K562 (cell line): ENCODE results near the gene STRA8. TPM values are rescaled to one million over a fixed set of nuclear protein-coding genes. Genes with fewer than 3 reads are reported as not detected.
"Not testable (repeated sequence)": the region's sequence is repeated elsewhere in the genome, so short reads cannot be mapped to it uniquely, and the experiment has no call there.

Experiments used
- ATAC-seq: fragments of 200-7000 bp; cut with Tn5 transposase; 3 replicates; pipeline ENCODE4 v1.9.1; 2020; ENCODE audit warnings: moderate library complexity
- BruUV-seq: library from RNA; stranded (reverse); fragments of 400-500 nt; replicated peaks from 2 replicates; lab custom pipeline; 2021; lab: Mats Ljungman, UMichigan
- CTCF ChIA-PET: fragments of 300-600 bp; formaldehyde crosslinking; extraction: SDS; loops from one replicate; lab custom pipeline; 2021; ENCODE audit warnings: low intra/inter-chr PET ratio; lab: Yijun Ruan, JAX
- POLR2A ChIA-PET: fragments of 300-600, 350-650 bp; sonication (Branson Sonifier 250); formaldehyde crosslinking; extraction: SDS; loops from one replicate; lab custom pipeline; 2021; ENCODE audit warnings: antibody characterized with exemption, inconsistent platforms; lab: Yijun Ruan, JAX
- DNase-seq, 4 experiments: peaks; one replicate each; pipeline versions ENCODE4 v3.0.0 to v3.0.0-alpha.2; 2011 to 2018; ENCODE audit warnings: low spot score in 3 of 4, mixed read lengths in 3 of 4; ENCODE audit errors: extremely low read depth in 1 of 4
- FAIRE-seq: peaks from 2 replicates; lab custom pipeline; 2011; peaks lifted over from hg19 to GRCh38; lab: Jason Lieb, UNC
- H2AFZ ChIP-seq: 2 replicates; pipeline ENCODE4 v1.6.0; 2011; ENCODE audit warnings: low read depth, low read length, control low read depth, inconsistent platforms
- H3K27ac ChIP-seq: fragments of 200-600 bp; 3 replicates; pipeline ENCODE4 v1.8.0; 2011; ENCODE audit warnings: low read depth, mild to moderate bottlenecking, control low read depth, inconsistent platforms, low read length, moderate library complexity, mixed read lengths; ENCODE audit errors: extremely low read depth
- H3K27me3 ChIP-seq, 2 experiments: fragments of 300-600 bp in 1 of 2; 2 replicates in 1 of 2; 3 replicates in 1 of 2; pipeline versions ENCODE4 v1.6.0 to v1.8.0; 2011; ENCODE audit warnings: inconsistent platforms in 2 of 2, low read length in 2 of 2, mild to moderate bottlenecking in 1 of 2, mixed read lengths in 1 of 2, moderate library complexity in 1 of 2; ENCODE audit not compliant: control insufficient read depth in 2 of 2, insufficient read depth in 2 of 2
- H3K36me3 ChIP-seq: fragments of 300-600 bp; 3 replicates; pipeline ENCODE4 v1.8.0; 2011; ENCODE audit warnings: mild to moderate bottlenecking, low read length, inconsistent platforms; ENCODE audit not compliant: control insufficient read depth, insufficient read depth
- H3K4me1 ChIP-seq, 2 experiments: fragments of 200-600 bp in 1 of 2; replicated peaks in 1 of 2; 2 replicates in 1 of 2; 3 replicates in 1 of 2; pipeline versions ENCODE4 v1.5.1 to v1.8.0; 2011; ENCODE audit warnings: inconsistent platforms in 2 of 2, low read length in 2 of 2, mild to moderate bottlenecking in 1 of 2, mixed read lengths in 1 of 2, moderate library complexity in 1 of 2; ENCODE audit not compliant: control insufficient read depth in 2 of 2, insufficient read depth in 2 of 2
- H3K4me2 ChIP-seq: 2 replicates; pipeline ENCODE4 v1.6.1; 2011; ENCODE audit warnings: low read length, control low read depth, inconsistent platforms, mixed read lengths; ENCODE audit not compliant: insufficient read depth
- H3K4me3 ChIP-seq: fragments of 200-600 bp; sonication (generic), shearing (Covaris generic); 2 replicates; pipeline ENCODE4 v1.5.1; 2016; ENCODE audit warnings: control low read depth, inconsistent platforms
- H3K79me2 ChIP-seq: fragments of 200-600 bp; 3 replicates; pipeline ENCODE4 v1.8.0; 2011; ENCODE audit warnings: low read length, inconsistent platforms; ENCODE audit not compliant: control insufficient read depth, insufficient read depth
- H3K9ac ChIP-seq, 2 experiments: 2 replicates each; pipeline versions ENCODE4 v1.6.0 to v1.6.1; 2011; ENCODE audit warnings: low read depth in 2 of 2, low read length in 2 of 2, control low read depth in 1 of 2, inconsistent platforms in 1 of 2, mild to moderate bottlenecking in 1 of 2, mixed read lengths in 1 of 2; ENCODE audit not compliant: insufficient read depth in 1 of 2
- H3K9me1 ChIP-seq: one replicate; pipeline ENCODE4 v1.6.0; 2011; ENCODE audit warnings: inconsistent platforms, mild to moderate bottlenecking, low read length, moderate library complexity; ENCODE audit not compliant: control insufficient read depth, insufficient read depth
- H3K9me3 ChIP-seq: replicated peaks from 2 replicates; pipeline ENCODE4 v1.5.1; 2011; ENCODE audit warnings: low read depth, low read length, inconsistent platforms; ENCODE audit not compliant: control insufficient read depth, insufficient read depth
- H4K20me1 ChIP-seq: replicated peaks from 2 replicates; pipeline ENCODE4 v1.6.1; 2011; ENCODE audit warnings: low read length, inconsistent platforms, mixed read lengths; ENCODE audit not compliant: control insufficient read depth, insufficient read depth
- CREM ChIP-seq: IDR thresholded peaks from 2 replicates; pipeline ENCODE4 v1.6.1; 2014; ENCODE audit warnings: antibody characterized with exemption, low read depth
- CXXC5 ChIP-seq: fragments of 250-450 bp; sonication (Bioruptor Pico); IDR thresholded peaks from 2 replicates; pipeline ENCODE4 v1.8.0; 2022; ENCODE audit warnings: inconsistent platforms, mild to moderate bottlenecking, moderate library complexity
- HNRNPL ChIP-seq: fragments of 200-400 bp; formaldehyde crosslinking; IDR thresholded peaks from 2 replicates; pipeline ENCODE4 v1.6.1; 2017; ENCODE audit warnings: low read depth, mild to moderate bottlenecking, low read length
- HNRNPLL ChIP-seq: fragments of 200-400 bp; formaldehyde crosslinking; IDR thresholded peaks from 2 replicates; pipeline ENCODE4 v1.6.1; 2017; ENCODE audit warnings: low read length, low read depth, mild to moderate bottlenecking; ENCODE audit not compliant: poor library complexity, severe bottlenecking
- KLF13 ChIP-seq: fragments of 450-650 bp; IDR thresholded peaks from 2 replicates; pipeline ENCODE4 v1.6.1; 2016; ENCODE audit warnings: missing genetic modification characterization, low read depth, mild to moderate bottlenecking, missing compliant biosample characterization, moderate library complexity, borderline replicate concordance
- NR2C1 ChIP-seq, 2 experiments: fragments of 450-650 bp; IDR thresholded peaks; 2 replicates each; pipeline ENCODE4 v1.6.1; 2017; ENCODE audit warnings: mild to moderate bottlenecking in 2 of 2, antibody characterized with exemption in 1 of 2, inconsistent platforms in 1 of 2, missing compliant biosample characterization in 1 of 2, missing genetic modification characterization in 1 of 2
- SMARCC2 ChIP-seq: fragments of 450-650 bp; IDR thresholded peaks from 2 replicates; pipeline ENCODE4 v1.6.1; 2017; ENCODE audit warnings: antibody characterized with exemption, moderate library complexity, mild to moderate bottlenecking, low read depth
- SOX6 ChIP-seq: fragments of 450-650 bp; IDR thresholded peaks from 2 replicates; pipeline ENCODE4 v1.6.1; 2014; ENCODE audit warnings: mild to moderate bottlenecking
- SP1 ChIP-seq: sonication (generic); formaldehyde crosslinking; IDR thresholded peaks from 2 replicates; pipeline ENCODE4 v1.8.1; 2022; ENCODE audit warnings: mild to moderate bottlenecking, missing genetic modification reagents
- TRIM24 ChIP-seq, 2 experiments: fragments of 450-650 bp; IDR thresholded peaks; 2 replicates each; pipeline ENCODE4 v1.6.1; 2016
- WGBS: fragments of 100-300 bp; shearing (Covaris generic); methylation state at CpG from one replicate; pipeline ENCODE4 v1.1.6; 2016; ENCODE audit warnings: low coverage, mixed read lengths; ENCODE audit not compliant: insufficient coverage; ENCODE audit errors: missing lambda C conversion rate; 5-methylcytosine and 5-hydroxymethylcytosine counted together
- in situ Hi-C: fragments of 300-500 bp; cut with MboI; formaldehyde crosslinking; loops from 4 replicates; pipeline ENCODE4 v1.15.0; 2018; ENCODE audit warnings: inconsistent platforms, mixed read lengths
- intact Hi-C: fragments of 100-400 bp; cut with micrococcal nuclease; formaldehyde crosslinking; loops from 2 replicates; pipeline ENCODE4 v1.14.2; 2022
- polyA plus RNA-seq, 8 experiments: library from polyadenylated mRNA; depleted of rRNA in 4 of 8; stranded (reverse) in 5 of 8; unstranded in 3 of 8; fragments of >200 nt; fragmentation: Nextera tagmentation in 2 of 8; fragmentation: Illumina TruSeq in 1 of 8; extraction: Ambion mirVana in 2 of 8; extraction: Trizol in 1 of 8; gene quantifications; 2 replicates each; pipeline versions ENCODE4 v1.2.1 to v1.2.3, GENCODE V29; 2011 to 2014; ENCODE audit warnings: inconsistent platforms in 1 of 8, missing spikeins in 1 of 8
- total RNA-seq, 7 experiments: library from RNA; depleted of rRNA in 6 of 7; stranded (reverse); fragments of >200 nt in 6 of 7; fragmentation: Illumina TruSeq in 2 of 7; extraction: Trizol in 2 of 7; gene quantifications; 2 replicates each; pipeline versions ENCODE4 v1.2.1 to v1.2.3, GENCODE V29; 2011 to 2021; ENCODE audit warnings: low replicate concordance in 1 of 7
- TF ChIP-seq, protein P1 (sequence below), 2 experiments: fragments of 450-650 bp in 1 of 2; sonication (generic) in 1 of 2; formaldehyde crosslinking in 1 of 2; IDR thresholded peaks in 1 of 2; conservative IDR thresholded peaks in 1 of 2; 2 replicates each; pipeline versions ENCODE4 v1.6.1 to v1.8.1; 2016 to 2023; ENCODE audit warnings: mild to moderate bottlenecking in 2 of 2, moderate library complexity in 2 of 2, inconsistent platforms in 1 of 2, missing genetic modification reagents in 1 of 2
- TF ChIP-seq, protein P2 (sequence below): sonication (generic); formaldehyde crosslinking; IDR thresholded peaks from 2 replicates; pipeline ENCODE4 v1.9.0; 2022; ENCODE audit warnings: mild to moderate bottlenecking, missing genetic modification reagents

The STRA8 gene
- total and polyA plus RNA-seq, 9 of the 15 experiments (the other 6 are each of a cell fraction or from before 2014, with no cell fraction given) = not detected

DNA sequence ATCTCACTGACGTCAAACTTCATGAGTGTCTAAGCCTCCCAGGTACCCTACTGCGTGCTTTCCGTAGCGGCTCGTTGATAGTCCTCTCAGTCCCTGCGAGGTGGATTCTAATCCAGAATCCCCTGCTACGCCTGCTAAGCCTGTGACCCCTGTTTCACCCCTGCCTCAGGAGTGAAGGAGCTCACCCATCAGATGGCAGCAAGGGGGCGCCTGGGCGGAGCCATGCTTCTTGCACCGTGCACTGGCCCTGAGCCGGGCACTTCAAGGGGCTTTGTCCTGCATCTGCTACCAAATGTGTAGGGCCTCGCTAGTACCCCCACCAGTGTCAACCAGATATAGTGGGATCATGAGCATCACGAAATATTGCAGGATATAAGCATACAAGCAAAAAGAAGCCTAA is 918 bp upstream of the STRA8 start (continued):
- peak; percentile 14; the same call in 1 of the 2 replicates for TF ChIP-seq CREM
- no peak for TF ChIP-seq SOX6
- no peak for TF ChIP-seq SMARCC2
- TF ChIP-seq, protein P1, sequence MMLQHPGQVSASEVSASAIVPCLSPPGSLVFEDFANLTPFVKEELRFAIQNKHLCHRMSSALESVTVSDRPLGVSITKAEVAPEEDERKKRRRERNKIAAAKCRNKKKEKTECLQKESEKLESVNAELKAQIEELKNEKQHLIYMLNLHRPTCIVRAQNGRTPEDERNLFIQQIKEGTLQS (IDR thresholded peaks at IDR 0.05) = no peak
- TF ChIP-seq, protein P1 (CRISPR knock-in tag; conservative IDR thresholded peaks at IDR 0.05) = no peak
- TF ChIP-seq HNRNPL = no peak
- peak; percentile 59; the same call in 1 of the 2 replicates for TF ChIP-seq KLF13
- peak; percentile 49; the same call in 1 of the 2 replicates for TF ChIP-seq NR2C1 (IDR thresholded peaks at IDR 0.05)
- TF ChIP-seq NR2C1 (tag; IDR thresholded peaks at IDR 0.05) = no peak
- no peak for TF ChIP-seq SP1 (CRISPR knock-in tag)
- TF ChIP-seq HNRNPLL = peak; percentile 36
- TF ChIP-seq, protein P2, sequence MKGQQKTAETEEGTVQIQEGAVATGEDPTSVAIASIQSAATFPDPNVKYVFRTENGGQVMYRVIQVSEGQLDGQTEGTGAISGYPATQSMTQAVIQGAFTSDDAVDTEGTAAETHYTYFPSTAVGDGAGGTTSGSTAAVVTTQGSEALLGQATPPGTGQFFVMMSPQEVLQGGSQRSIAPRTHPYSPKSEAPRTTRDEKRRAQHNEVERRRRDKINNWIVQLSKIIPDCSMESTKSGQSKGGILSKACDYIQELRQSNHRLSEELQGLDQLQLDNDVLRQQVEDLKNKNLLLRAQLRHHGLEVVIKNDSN (CRISPR knock-in tag) = no peak
- TF ChIP-seq TRIM24 (IDR thresholded peaks at IDR 0.05) = peak; percentile 12 to 25; a peak in 2 of 4 replicates
- 0 out of 2 replicates have a peak, but pooled peaks have one; percentile 24 for TF ChIP-seq CXXC5 (CRISPR knock-in tag)

DNA sequence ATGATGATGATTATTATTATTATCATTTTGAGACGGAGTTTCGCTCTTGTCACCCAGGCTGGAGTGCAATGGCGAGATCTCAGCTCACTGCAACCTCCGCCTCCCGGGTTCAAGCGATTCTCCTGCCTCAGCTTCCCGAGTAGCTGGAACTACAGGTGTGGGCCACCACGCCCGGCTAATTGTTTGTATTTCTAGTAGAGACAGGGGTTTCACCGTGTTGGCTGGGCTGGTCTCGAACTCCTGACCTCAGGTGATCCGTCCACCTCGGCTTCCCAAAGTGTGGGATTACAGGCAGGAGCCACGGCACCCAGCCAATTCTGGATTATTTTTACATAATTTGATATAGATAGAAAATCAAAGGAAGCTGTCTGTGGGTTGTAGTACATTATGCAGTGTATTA is 457 bp downstream of the STRA8 start:
- H3K79me2 ChIP-seq, DNase-seq, BruUV-seq, H3K9me1 ChIP-seq, H2AFZ ChIP-seq, H3K27me3 ChIP-seq, ATAC-seq, H3K9me3 ChIP-seq, FAIRE-seq, H3K4me2 ChIP-seq, H3K36me3 ChIP-seq, H3K27ac ChIP-seq, intact Hi-C loops, H3K4me3 ChIP-seq, CTCF ChIA-PET, H4K20me1 ChIP-seq, in situ Hi-C loops, H3K9ac ChIP-seq: not testable (repeated sequence)
- H3K4me1 ChIP-seq = peaks cover 13 to 24% of the 10 kb centered on the region in 2 experiments; a peak in 4 of 5 replicates
- POLR2A ChIA-PET = interaction anchor here (0.5 to 1.3 kb wide), 3 partner anchors 9 to 203 kb away, joined by 3 to 4 read pairs (median 3); no protein-coding TSS in a partner anchor
- WGBS = 44% methylated on average over 13 of the region's 14 CpGs
